D341Med (cell line): ENCODE measurements around the gene CMPK2.

ENCODE experiments used
- DNase-seq: peaks from one replicate; pipeline ENCODE4 v3.0.0; 2012; ENCODE audit warnings: low spot score

Gene CMPK2

GRCh38 chr2:6810961-6811360, 54.7 kb downstream of the CMPK2 start:
- DNase-seq = no peak

- DNase-seq = no peak
Measured at GRCh38 chr2:6808426-6808825, 57.3 kb downstream of the CMPK2 start.

GRCh38 chr2:6806604-6807003, 59.1 kb downstream of the CMPK2 start:
- DNase-seq = no peak

GRCh38 chr2:6800553-6800952, 65.2 kb downstream of the CMPK2 start:
- DNase-seq = no peak
